HCT116 (cell line): Measurements from ENCODE around the gene CCDC57. TPM values are rescaled to one million over a fixed set of nuclear protein-coding genes. Genes with fewer than 3 reads are reported as not detected.

ENCODE experiments used
- ATAC-seq: fragments of 200-7000 bp; cut with Tn5 transposase; 2 replicates; pipeline ENCODE4 v1.9.1; 2020; ENCODE audit warnings: mild to moderate bottlenecking, moderate library complexity
- BruUV-seq: library from RNA; stranded (reverse); fragments of 400-500 nt; replicated peaks from 2 replicates; lab custom pipeline; 2021; lab: Mats Ljungman, UMichigan
- CTCF ChIA-PET: fragments of 300-600 bp; sonication (Branson Sonifier 250); formaldehyde crosslinking; loops from one replicate; lab custom pipeline; 2021; ENCODE audit warnings: antibody characterized with exemption; lab: Charles Lee
- POLR2A ChIA-PET: fragments of 300-600, 350-600 bp; sonication (Branson Sonifier 250); formaldehyde crosslinking; loops from one replicate; lab custom pipeline; 2021; ENCODE audit warnings: antibody characterized with exemption; lab: Charles Lee
- RAD21 ChIA-PET, 2 experiments: fragments of 300-600 bp; sonication (Branson Sonifier 250); formaldehyde crosslinking; loops; one replicate each; lab custom pipeline; 2023; ENCODE audit warnings: low total read pairs in 2 of 2; ENCODE audit not compliant: uncharacterized antibody in 2 of 2, unreplicated experiment in 2 of 2, low non-redundant PET in 1 of 2; lab: Charles Lee
- DNase-seq: peaks from one replicate; pipeline ENCODE4 v3.0.0-alpha.2; 2010; ENCODE audit warnings: low read depth, low spot score
- H2AFZ ChIP-seq: fragments of 200-600 bp; shearing (Covaris generic), sonication (generic); 2 replicates; pipeline ENCODE4 v1.6.1; 2017; ENCODE audit warnings: low read depth, mixed run types, mixed read lengths, antibody characterized with exemption, low read length; ENCODE audit not compliant: poor library complexity, severe bottlenecking
- H3K27ac ChIP-seq: 2 replicates; pipeline ENCODE4 v1.5.1; 2012; ENCODE audit warnings: low read depth, low read length
- H3K27me3 ChIP-seq: fragments of 200-600 bp; sonication (generic); 2 replicates; pipeline ENCODE4 v1.6.1; 2016; ENCODE audit warnings: mixed run types, low read length, mixed read lengths; ENCODE audit not compliant: insufficient read depth
- H3K36me3 ChIP-seq, 2 experiments: fragments of 200-500 bp in 1 of 2; fragments of 200-600 bp in 1 of 2; sonication (Bioruptor generic) in 1 of 2; sonication (generic) in 1 of 2; 2 replicates each; pipeline versions ENCODE4 v1.5.1 to v1.6.1; 2014 to 2016; ENCODE audit warnings: low read length in 2 of 2, inconsistent platforms in 1 of 2, mixed read lengths in 1 of 2, mixed run types in 1 of 2; ENCODE audit not compliant: insufficient read depth in 2 of 2, control insufficient read depth in 1 of 2
- H3K4me1 ChIP-seq, 2 experiments: fragments of 200-600 bp in 1 of 2; sonication (generic) in 1 of 2; 2 replicates each; pipeline versions ENCODE4 v1.5.1 to v1.6.1; 2012 to 2017; ENCODE audit warnings: low read length in 2 of 2, inconsistent platforms in 1 of 2, mild to moderate bottlenecking in 1 of 2, mixed read lengths in 1 of 2, mixed run types in 1 of 2, moderate library complexity in 1 of 2; ENCODE audit not compliant: insufficient read depth in 2 of 2, control insufficient read depth in 1 of 2
- H3K4me2 ChIP-seq: fragments of 200-600 bp; sonication (generic); 2 replicates; pipeline ENCODE4 v1.6.1; 2017; ENCODE audit warnings: mixed run types, low read length, mixed read lengths
- H3K4me3 ChIP-seq, 2 experiments: fragments of 200-600 bp in 1 of 2; sonication (generic) in 1 of 2; replicated peaks in 1 of 2; 2 replicates each; pipeline ENCODE4 v1.5.1; 2011 to 2016; ENCODE audit warnings: low read length in 2 of 2, control low read depth in 1 of 2, low read depth in 1 of 2, mild to moderate bottlenecking in 1 of 2, mixed read lengths in 1 of 2, mixed run types in 1 of 2
- H3K79me2 ChIP-seq: fragments of 200-600 bp; sonication (generic); 2 replicates; pipeline ENCODE4 v1.6.1; 2017; ENCODE audit warnings: mild to moderate bottlenecking, mixed run types, low read length, moderate library complexity, mixed read lengths; ENCODE audit not compliant: insufficient read depth
- H3K9ac ChIP-seq: fragments of 200-600 bp; sonication (generic); 2 replicates; pipeline ENCODE4 v1.6.1; 2016; ENCODE audit warnings: low read length, mixed read lengths
- H3K9me2 ChIP-seq: fragments of 200-600 bp; sonication (generic), shearing (Covaris generic); 2 replicates; pipeline ENCODE4 v1.6.1; 2017; ENCODE audit warnings: mixed run types, mild to moderate bottlenecking, moderate library complexity; ENCODE audit not compliant: insufficient read depth
- H3K9me3 ChIP-seq, 2 experiments: fragments of 200-500 bp in 1 of 2; fragments of 200-600 bp in 1 of 2; sonication (Bioruptor generic) in 1 of 2; sonication (generic) in 1 of 2; 2 replicates each; pipeline ENCODE4 v1.6.1; 2014 to 2017; ENCODE audit warnings: low read length in 2 of 2, mixed read lengths in 2 of 2, inconsistent platforms in 1 of 2, low read depth in 1 of 2, mild to moderate bottlenecking in 1 of 2, mixed run types in 1 of 2, moderate library complexity in 1 of 2; ENCODE audit not compliant: control insufficient read depth in 1 of 2, insufficient read depth in 1 of 2
- H4K20me1 ChIP-seq: fragments of 200-600 bp; sonication (generic), shearing (Covaris generic); 2 replicates; pipeline ENCODE4 v1.6.1; 2017; ENCODE audit warnings: mixed run types, mild to moderate bottlenecking, moderate library complexity; ENCODE audit not compliant: insufficient read depth
- ATF3 ChIP-seq: IDR thresholded peaks from 2 replicates; pipeline ENCODE4 v1.6.1; 2012
- FOSL1 ChIP-seq: IDR thresholded peaks from 2 replicates; pipeline ENCODE4 v1.6.1; 2012; ENCODE audit warnings: low read depth
- POLR2A ChIP-seq: IDR thresholded peaks from 2 replicates; pipeline ENCODE4 v1.7.0; 2011; ENCODE audit warnings: borderline replicate concordance; ENCODE audit not compliant: insufficient read depth, insufficient read length; ENCODE audit errors: extremely low read depth
- POLR2AphosphoS5 ChIP-seq: IDR thresholded peaks from 2 replicates; pipeline ENCODE4 v1.6.1; 2011; ENCODE audit warnings: mild to moderate bottlenecking, low read depth, low read length, moderate library complexity
- TCF7L2 ChIP-seq: IDR thresholded peaks from 2 replicates; pipeline ENCODE4 v1.7.0; 2011; ENCODE audit warnings: borderline replicate concordance, inconsistent platforms; ENCODE audit not compliant: insufficient read depth, insufficient read length; ENCODE audit errors: extremely low read depth
- YY1 ChIP-seq: IDR thresholded peaks from 2 replicates; pipeline ENCODE4 v1.6.1; 2011; ENCODE audit warnings: low read length, low read depth, moderate library complexity, mild to moderate bottlenecking; ENCODE audit not compliant: insufficient replicate concordance; ENCODE audit errors: extremely low read depth
- intact Hi-C: fragments of 100-400 bp; cut with micrococcal nuclease; formaldehyde crosslinking; loops from 2 replicates; pipeline ENCODE4 v1.10.0; 2022
- total RNA-seq: library from RNA; stranded (reverse); gene quantifications from one replicate; pipeline ENCODE4 v1.2.1, GENCODE V29; 2021; ENCODE audit not compliant: unreplicated experiment

CCDC57 gene
- total RNA-seq, 1 experiment from 2014 or later, result 143 TPM

GRCh38 chr17:82228842-82229697 lies 16.4 kb upstream of the CCDC57 start, which contains the start of gene SLC16A3:
Gene SLC16A3, plus strand, starts transcription at chr17:82229042. Its CDS starts 6,967 bp downstream, at chr17:82236009.
- DNase-seq (no peak), ATAC-seq (peak; percentile 66)
- POLR2A ChIA-PET, result interaction anchor here (0.6 to 3.0 kb wide), 16 partner anchors 8 to 199 kb away, joined by 3 to 31 read pairs (median 4); partner anchors contain the start of gene CCDC57
- no TSS peak for BruUV-seq
- H3K36me3 ChIP-seq, result peaks cover 2 to 31% of the 10 kb centered on the region in 2 experiments; a peak in 2 of 4 replicates
- peak within 1 kb of the TSS; percentile 99 to 100 for H3K4me3 ChIP-seq
- CTCF ChIA-PET, result interaction anchor here (1.2 to 1.3 kb wide), 2 partner anchors 16 to 23 kb away, joined by 3 to 6 read pairs; no protein-coding TSS in a partner anchor
- RAD21 ChIA-PET, result interaction anchor here (1.0 to 1.9 kb wide), 3 partner anchors 13 to 24 kb away, joined by 5 to 6 read pairs (median 6); no protein-coding TSS in a partner anchor
- H2AFZ ChIP-seq, result no peak within 1 kb of the TSS
- TF ChIP-seq FOSL1 (no peak), ATF3 (no peak), POLR2AphosphoS5 (peak; percentile 99), TCF7L2 (peak; percentile 51), POLR2A (peak; percentile 98), YY1 (peak; percentile 7)
- H3K9me2 ChIP-seq, result no peaks in the 10 kb centered on the region
- peak within 1 kb of the TSS; percentile 91 for H3K4me2 ChIP-seq
- H3K27me3 ChIP-seq, result no peaks in the 10 kb centered on the region
- peak within 1 kb of the TSS; percentile 100 for H3K9ac ChIP-seq
- peaks cover 14% of the 10 kb centered on the region; the same call in 1 of the 2 replicates for H4K20me1 ChIP-seq
- peaks cover 0 to 3% of the 10 kb centered on the region in 2 experiments; a peak in 1 of 4 replicates for H3K9me3 ChIP-seq
- H3K27ac ChIP-seq, result peak within 1 kb of the TSS; percentile 98
- H3K79me2 ChIP-seq, result peaks cover 56% of the 10 kb centered on the region
- intact Hi-C loops, result loop anchor here (1.0 kb wide), 1 partner anchor 16 kb away; no protein-coding TSS in a partner anchor
- H3K4me1 ChIP-seq, result peaks cover 38 to 75% of the 10 kb centered on the region in 2 experiments
